SJCRH30 (cell line): ENCODE results near the gene PRRT2. TPM values are rescaled to one million over a fixed set of nuclear protein-coding genes. Genes with fewer than 3 reads are reported as not detected.
"Not testable (repeated sequence)": the region's sequence is repeated elsewhere in the genome, so short reads cannot be mapped to it uniquely, and the experiment has no call there.

ENCODE experiments used
- DNase-seq, 2 experiments: peaks; one replicate each; pipeline ENCODE4 v3.0.0-alpha.2; 2015 to 2020
- H3K27ac ChIP-seq: fragments of 250-450 bp; sonication (Bioruptor Pico); 2 replicates; pipeline ENCODE4 v1.5.1; 2020; ENCODE audit warnings: mild to moderate bottlenecking, moderate library complexity
- H3K27me3 ChIP-seq: fragments of 250-450 bp; sonication (Bioruptor Pico); 2 replicates; pipeline ENCODE4 v1.5.1; 2020; ENCODE audit warnings: mild to moderate bottlenecking, moderate library complexity
- H3K36me3 ChIP-seq: fragments of 250-450 bp; sonication (Bioruptor Pico); 2 replicates; pipeline ENCODE4 v1.5.1; 2020; ENCODE audit warnings: mild to moderate bottlenecking, moderate library complexity
- H3K4me1 ChIP-seq: fragments of 250-450 bp; sonication (Bioruptor Pico); 2 replicates; pipeline ENCODE4 v1.5.1; 2020; ENCODE audit warnings: mild to moderate bottlenecking, moderate library complexity
- H3K4me3 ChIP-seq: fragments of 250-450 bp; sonication (Bioruptor Pico); 2 replicates; pipeline ENCODE4 v1.5.1; 2020; ENCODE audit warnings: mild to moderate bottlenecking, moderate library complexity
- H3K9me3 ChIP-seq: fragments of 250-450 bp; sonication (Bioruptor Pico); replicated peaks from 2 replicates; pipeline ENCODE4 v1.5.1; 2020; ENCODE audit warnings: mild to moderate bottlenecking, moderate library complexity
- total RNA-seq: library from RNA; depleted of rRNA; stranded (reverse); fragments of >200 nt; shearing (Covaris generic); gene quantifications from 2 replicates; pipeline ENCODE4 v1.2.3, GENCODE V29; 2014

Gene PRRT2
- total RNA-seq, 1 experiment from 2014 or later, result 1.5 TPM

- peaks cover 25% of the 10 kb centered on the region for H3K4me1 ChIP-seq
Measured at GRCh38 chr16:29825145-29826044, 13.4 kb downstream of the PRRT2 start.

GRCh38 chr16:29826342-29826695 lies 14.3 kb downstream of the PRRT2 start:
- H3K4me3 ChIP-seq, result no peak overlapping the region
- H3K27ac ChIP-seq, result no peak overlapping the region; the same call in 1 of the 2 replicates
- no peaks in the 10 kb centered on the region for H3K9me3 ChIP-seq
- no peaks in the 10 kb centered on the region for H3K27me3 ChIP-seq
- DNase-seq, result no peak
- no peaks in the 10 kb centered on the region for H3K36me3 ChIP-seq
- H3K4me1 ChIP-seq, result peaks cover 16% of the 10 kb centered on the region

More at GRCh38 chr16:29825145-29826044, 13.4 kb downstream of the PRRT2 start:
- no peaks in the 10 kb centered on the region for H3K36me3 ChIP-seq
- H3K27ac ChIP-seq, result peak overlapping the region; percentile 57
- peak; percentile 51 to 56 for DNase-seq
- no peaks in the 10 kb centered on the region for H3K27me3 ChIP-seq
- no peak overlapping the region for H3K4me3 ChIP-seq
- H3K9me3 ChIP-seq, result no peaks in the 10 kb centered on the region

- Histone ChIP-seq H3K4me3 (no peak overlapping the region), H3K9me3 (no peaks in the 10 kb centered on the region), H3K27ac (no peak overlapping the region), H3K27me3 (no peaks in the 10 kb centered on the region), H3K4me1 (peaks cover 2% of the 10 kb centered on the region), H3K36me3 (no peaks in the 10 kb centered on the region)
- DNase-seq, result no peak
Measured at GRCh38 chr16:29830774-29831173, 18.8 kb downstream of the PRRT2 start.

GRCh38 chr16:29831490-29831889 lies 19.5 kb downstream of the PRRT2 start:
- H3K36me3 ChIP-seq, result no peaks in the 10 kb centered on the region
- no peaks in the 10 kb centered on the region for H3K27me3 ChIP-seq
- H3K4me1 ChIP-seq, result no peaks in the 10 kb centered on the region
- H3K27ac ChIP-seq, result no peak overlapping the region
- DNase-seq, result no peak
- no peak overlapping the region for H3K4me3 ChIP-seq
- no peaks in the 10 kb centered on the region for H3K9me3 ChIP-seq

GRCh38 chr16:29833219-29833618 lies 21.2 kb downstream of the PRRT2 start:
- H3K4me1 ChIP-seq, H3K27ac ChIP-seq, H3K9me3 ChIP-seq, DNase-seq, H3K4me3 ChIP-seq, H3K27me3 ChIP-seq, H3K36me3 ChIP-seq: not testable (repeated sequence)

GRCh38 chr16:29834079-29834478 lies 22.1 kb downstream of the PRRT2 start:
- Histone ChIP-seq H3K27me3 (no peaks in the 10 kb centered on the region), H3K36me3 (no peaks in the 10 kb centered on the region), H3K27ac (no peak overlapping the region), H3K4me3 (no peak overlapping the region), H3K4me1 (no peaks in the 10 kb centered on the region), H3K9me3 (no peaks in the 10 kb centered on the region)
- DNase-seq, result no peak

- no peak for DNase-seq
- H3K27ac ChIP-seq, result no peak overlapping the region
- H3K4me3 ChIP-seq, result no peak overlapping the region
- no peaks in the 10 kb centered on the region for H3K27me3 ChIP-seq
- H3K36me3 ChIP-seq, result no peaks in the 10 kb centered on the region
- no peaks in the 10 kb centered on the region for H3K4me1 ChIP-seq
- no peaks in the 10 kb centered on the region for H3K9me3 ChIP-seq
Measured at GRCh38 chr16:29835926-29836325, 23.9 kb downstream of the PRRT2 start.

- H3K27me3 ChIP-seq, result no peaks in the 10 kb centered on the region
- no peaks in the 10 kb centered on the region for H3K36me3 ChIP-seq
- H3K4me3 ChIP-seq, result no peak overlapping the region
Measured at GRCh38 chr16:29836623-29837022, 24.6 kb downstream of the PRRT2 start.

GRCh38 chr16:29837841-29838240 lies 25.8 kb downstream of the PRRT2 start:
- no peaks in the 10 kb centered on the region for H3K4me1 ChIP-seq
- no peak overlapping the region for H3K4me3 ChIP-seq
- DNase-seq, result no peak
- no peaks in the 10 kb centered on the region for H3K9me3 ChIP-seq
- H3K27ac ChIP-seq, result no peak overlapping the region
- H3K27me3 ChIP-seq, result no peaks in the 10 kb centered on the region
- no peaks in the 10 kb centered on the region for H3K36me3 ChIP-seq

More at GRCh38 chr16:29836623-29837022, 24.6 kb downstream of the PRRT2 start:
- no peaks in the 10 kb centered on the region for H3K4me1 ChIP-seq
- no peak overlapping the region for H3K27ac ChIP-seq
- H3K9me3 ChIP-seq, result no peaks in the 10 kb centered on the region
- no peak for DNase-seq

GRCh38 chr16:29839822-29840221 lies 27.8 kb downstream of the PRRT2 start:
- Histone ChIP-seq H3K9me3 (no peaks in the 10 kb centered on the region), H3K27ac (no peak overlapping the region), H3K4me3 (no peak overlapping the region), H3K36me3 (no peaks in the 10 kb centered on the region), H3K4me1 (no peaks in the 10 kb centered on the region), H3K27me3 (no peaks in the 10 kb centered on the region)
- no peak for DNase-seq

GRCh38 chr16:29840240-29840639 lies 28.2 kb downstream of the PRRT2 start:
- H3K27ac ChIP-seq, result no peak overlapping the region
- no peak overlapping the region for H3K4me3 ChIP-seq
- no peaks in the 10 kb centered on the region for H3K27me3 ChIP-seq
- no peaks in the 10 kb centered on the region for H3K9me3 ChIP-seq
- no peaks in the 10 kb centered on the region for H3K4me1 ChIP-seq
- no peak for DNase-seq
- H3K36me3 ChIP-seq, result no peaks in the 10 kb centered on the region

GRCh38 chr16:29841631-29842030 lies 29.6 kb downstream of the PRRT2 start:
- Histone ChIP-seq H3K9me3 (no peaks in the 10 kb centered on the region), H3K36me3 (no peaks in the 10 kb centered on the region), H3K4me3 (no peak overlapping the region), H3K27ac (no peak overlapping the region), H3K27me3 (no peaks in the 10 kb centered on the region), H3K4me1 (no peaks in the 10 kb centered on the region)
- DNase-seq, result no peak

GRCh38 chr16:29842732-29843346 lies 30.8 kb downstream of the PRRT2 start:
- no peak for DNase-seq

GRCh38 chr16:29843931-29844330 lies 31.9 kb downstream of the PRRT2 start:
- H3K9me3 ChIP-seq, result no peaks in the 10 kb centered on the region
- DNase-seq, result no peak
- no peak overlapping the region for H3K27ac ChIP-seq
- H3K36me3 ChIP-seq, result no peaks in the 10 kb centered on the region
- H3K27me3 ChIP-seq, result no peaks in the 10 kb centered on the region
- H3K4me1 ChIP-seq, result no peaks in the 10 kb centered on the region
- no peak overlapping the region for H3K4me3 ChIP-seq

More at GRCh38 chr16:29842732-29843346, 30.8 kb downstream of the PRRT2 start:
- no peaks in the 10 kb centered on the region for H3K27me3 ChIP-seq
- no peaks in the 10 kb centered on the region for H3K4me1 ChIP-seq
- no peaks in the 10 kb centered on the region for H3K36me3 ChIP-seq
- H3K27ac ChIP-seq, result no peak overlapping the region
- no peaks in the 10 kb centered on the region for H3K9me3 ChIP-seq
- no peak overlapping the region for H3K4me3 ChIP-seq

GRCh38 chr16:29844575-29845331 lies 32.8 kb downstream of the PRRT2 start:
- Histone ChIP-seq H3K36me3 (no peaks in the 10 kb centered on the region), H3K9me3 (no peaks in the 10 kb centered on the region), H3K27ac (no peak overlapping the region), H3K4me1 (no peaks in the 10 kb centered on the region), H3K4me3 (no peak overlapping the region), H3K27me3 (no peaks in the 10 kb centered on the region)
- no peak for DNase-seq
